ENCODE measurements around the gene TACC2.

DNA sequence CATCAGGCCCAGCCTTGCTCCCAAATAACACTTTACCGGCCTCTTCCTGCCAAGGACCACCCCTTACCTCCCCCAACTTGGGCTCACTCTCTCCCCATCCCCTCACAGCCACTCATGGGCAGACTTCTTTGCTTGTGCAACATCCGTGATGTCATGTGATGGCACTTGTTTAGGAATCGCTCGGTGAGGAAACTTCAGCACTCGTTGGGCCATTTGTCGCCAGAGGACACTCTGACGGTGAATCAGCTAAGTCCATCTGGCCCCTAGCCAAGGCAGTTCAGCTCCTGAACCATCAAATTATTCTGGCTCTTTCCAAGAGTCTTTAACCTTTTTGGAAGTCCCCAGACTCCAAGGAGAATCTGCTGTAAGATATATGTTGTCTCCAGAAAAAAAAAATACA is 301.4 kb downstream of the TACC2 start:
- TF ChIP-seq CTCF (IDR thresholded peaks at IDR 0.05; ENCODE audit: low read length) (no peak), EZH2 (IDR thresholded peaks at IDR 0.05; ENCODE audit: borderline replicate concordance, low read length) (no peak)
